ENCODE data around the gene FBXW12.
A peak's percentile ranks its signal among the peaks of the same experiment; 100 is the strongest.

Gene FBXW12

GRCh38 chr3:48436477-48436787, 64.4 kb downstream of the FBXW12 start:
- DNase-seq, result no peak

DNA sequence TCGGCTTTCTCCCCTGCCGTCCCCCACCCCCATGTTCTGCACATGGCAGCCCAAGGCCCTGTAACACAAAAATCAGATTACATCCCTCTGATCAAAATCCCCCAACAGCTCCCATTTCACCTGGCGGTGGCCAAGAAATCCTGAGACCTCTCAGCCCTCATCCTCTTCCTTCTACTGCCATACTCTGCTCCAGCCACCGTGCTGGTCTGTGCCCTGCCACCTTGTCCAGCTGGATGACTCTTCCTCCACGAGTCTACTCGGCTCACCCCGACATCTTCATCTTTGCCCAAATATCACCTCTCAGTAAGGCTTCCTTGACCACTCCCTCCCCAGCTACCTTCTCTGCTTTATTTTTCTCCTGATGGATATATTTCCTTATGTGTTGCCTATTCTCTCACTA, 64.8 kb downstream of the FBXW12 start:
- no peak for DNase-seq

DNA sequence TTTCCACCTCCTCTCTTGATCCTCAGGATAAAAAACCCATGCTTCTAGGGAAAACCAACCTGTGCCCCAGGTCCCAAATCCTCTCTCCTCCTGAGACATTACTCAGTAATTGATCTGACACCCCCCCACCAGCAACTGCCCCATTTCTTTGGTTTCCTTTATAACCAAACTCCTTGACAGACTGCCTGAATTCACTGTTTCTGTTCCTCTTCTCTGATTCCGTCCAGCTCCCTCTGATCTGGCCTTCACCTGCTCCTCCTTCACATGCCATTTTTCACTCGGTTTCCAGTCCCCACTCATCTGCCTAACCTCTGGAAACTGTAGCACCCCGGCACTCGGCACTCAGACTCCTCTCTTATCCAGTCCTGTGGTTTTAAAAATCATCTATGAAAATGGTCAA, 65.8 kb downstream of the FBXW12 start:
- no peak for DNase-seq

- DNase-seq, result peak; percentile 96 to 98 (median 97)
These were observed 68.0 kb downstream of the FBXW12 start, which contains the start of the genes CCDC51 and TMA7 for GRCh38 chr3:48439820-48440589. TSS of gene CCDC51 (minus strand) at chr3:48440119. CDS start at chr3:48435128, 4,991 bp downstream. TSS of gene TMA7 (plus strand) at chr3:48440257. CDS start at chr3:48440297, 40 bp downstream.

DNA sequence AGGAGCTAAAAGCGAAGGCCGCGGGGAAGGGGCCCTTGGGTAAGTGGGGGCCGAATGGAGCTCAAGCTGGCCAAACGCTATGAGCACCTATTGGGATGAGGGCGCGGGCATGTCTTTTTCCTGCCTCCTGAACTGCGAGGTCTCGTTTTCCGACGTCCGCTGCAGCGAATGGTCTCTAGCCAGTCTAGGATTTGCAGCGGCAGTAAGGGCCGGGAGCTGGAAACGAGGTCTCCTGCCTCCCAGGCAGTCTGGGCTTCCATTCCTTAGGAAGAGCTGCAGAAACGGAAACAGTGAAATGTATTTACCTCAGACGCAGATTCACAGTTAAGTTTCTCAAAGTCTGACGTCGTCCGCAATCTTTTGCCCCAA, 68.6 kb downstream of the FBXW12 start:
- peak in 1 of 5 donors; percentile 17 for DNase-seq

- no peak for DNase-seq
These were observed 69.9 kb downstream of the FBXW12 start for GRCh38 chr3:48441940-48442339.

Data from T-helper 1 cell (primary cell).